Spleen (tissue), 13 donors: Measurements from ENCODE around the gene SLC22A4. TPM values are rescaled to one million over a fixed set of nuclear protein-coding genes. Genes with fewer than 3 reads are reported as not detected.
A peak's percentile ranks its signal among the peaks of the same experiment; 100 is the strongest.

Experiments used
- DNase-seq: peaks from one replicate; pipeline ENCODE4 v3.0.0-alpha.2; 2020
- H3K27ac ChIP-seq, 8 donors: fragments of 200-600 bp; sonication (generic) in 7 of 8; 1 replicate in 4 of 8; 2 replicates in 4 of 8; pipeline versions ENCODE4 v1.5.0 to v1.8.0; 2016 to 2021; ENCODE audit warnings: inconsistent platforms in 4 of 8, mild to moderate bottlenecking in 4 of 8, moderate library complexity in 1 of 8
- H3K27me3 ChIP-seq, 7 donors: fragments of 200-600 bp; sonication (generic) in 6 of 7; replicated peaks in 1 of 7; 1 replicate in 4 of 7; 2 replicates in 3 of 7; pipeline versions ENCODE4 v1.5.0 to v1.8.0; 2016 to 2021; ENCODE audit warnings: inconsistent platforms in 3 of 7, mild to moderate bottlenecking in 1 of 7
- H3K36me3 ChIP-seq, 6 donors: fragments of 200-600 bp; sonication (generic) in 5 of 6; 1 replicate in 4 of 6; 2 replicates in 2 of 6; pipeline versions ENCODE4 v1.5.0 to v1.8.0; 2016 to 2021; ENCODE audit warnings: inconsistent platforms in 2 of 6
- H3K4me1 ChIP-seq, 6 donors: fragments of 200-600 bp; sonication (generic) in 5 of 6; 1 replicate in 3 of 6; 2 replicates in 3 of 6; pipeline versions ENCODE4 v1.5.0 to v1.8.0; 2016 to 2021; ENCODE audit warnings: inconsistent platforms in 3 of 6
- H3K4me3 ChIP-seq, 8 donors: fragments of 200-600 bp; sonication (generic) in 7 of 8; 1 replicate in 4 of 8; 2 replicates in 4 of 8; pipeline versions ENCODE4 v1.5.0 to v1.8.0; 2016 to 2021; ENCODE audit warnings: inconsistent platforms in 4 of 8, mild to moderate bottlenecking in 4 of 8, moderate library complexity in 2 of 8
- H3K9me3 ChIP-seq, 8 donors: fragments of 200-600 bp; sonication (generic) in 7 of 8; 1 replicate in 4 of 8; 2 replicates in 4 of 8; pipeline versions ENCODE4 v1.5.0 to v1.8.0; 2016 to 2021; ENCODE audit warnings: inconsistent platforms in 4 of 8
- CTCF ChIP-seq, 11 experiments: fragments of 200-600 bp in 7 of 11; fragments of 450-650 bp in 4 of 11; sonication (generic) in 4 of 11; IDR thresholded peaks in 8 of 11; conservative IDR thresholded peaks in 3 of 11; 1 replicate in 7 of 11; 2 replicates in 4 of 11; pipeline versions ENCODE4 v1.4.0 to v1.8.0; 2016 to 2021; ENCODE audit warnings: antibody characterized with exemption in 11 of 11, inconsistent platforms in 4 of 11, mild to moderate bottlenecking in 1 of 11
- POLR2A ChIP-seq, 3 donors: fragments of 450-650 bp; IDR thresholded peaks; one replicate each; pipeline ENCODE4 v1.5.1; 2017; ENCODE audit warnings: antibody characterized with exemption in 3 of 3, mild to moderate bottlenecking in 1 of 3
- POLR2AphosphoS5 ChIP-seq, 3 donors: sonication (generic); formaldehyde crosslinking; IDR thresholded peaks; one replicate each; pipeline ENCODE4 v1.5.1; 2017; ENCODE audit warnings: antibody characterized with exemption in 3 of 3
- WGBS, 5 donors: extraction: QIAGEN DNeasy Blood & Tissue Kit in 3 of 5; methylation state at CpG; one replicate each; pipeline versions ENCODE4 v1.1.5 to v1.1.7; 2013 to 2018; 5-methylcytosine and 5-hydroxymethylcytosine counted together
- intact Hi-C: fragments of 100-400 bp; cut with DNase I; formaldehyde crosslinking; loops from one replicate; pipeline ENCODE4 v1.15.0; 2023; ENCODE audit warnings: low total_unique reads
- long read RNA-seq, 2 donors: transcript quantifications; one replicate each; lab custom pipeline, GENCODE V29; 2026
- polyA plus RNA-seq, 3 donors: library from polyadenylated mRNA; stranded (reverse); fragments of 200-250 nt; gene quantifications; one replicate each; pipeline ENCODE4 v1.2.1, GENCODE V29; 2013
- total RNA-seq, 7 donors: library from RNA; depleted of rRNA in 3 of 7; stranded (reverse); fragments of >200 nt in 3 of 7; fragmentation: NEBNext Ultra II Directional in 4 of 7; extraction: Animal tissue kit (Norgen Biotek cat#: 25700) in 4 of 7; gene quantifications; one replicate each; pipeline versions ENCODE4 v1.1.0 to v1.2.1, GENCODE V29; 2016 to 2021
- donor health status: healthy with polysubstance abuse.
- donor health status: DM: no; HTN: no; CAD: no; lungs with moderate emphysema.
- donor health status: DM: no; HTN: no; CAD: no.
- donor health status: Bipolar disorder and iron deficiency.
- donor health status: healthy.
- donor health status: DM: no; HTN: no; CAD: no.
- donor health status: DM: yes; HTN: yes; CAD: no.

SLC22A4 gene
- total RNA-seq (10 to 100 TPM in 4 of 7 donors, 1 to 10 TPM in 3; 6.3 to 25.1 (median 11.5) TPM), polyA plus RNA-seq (1 to 10 TPM in 2 of 3 donors, under 1 TPM in 1; 0.47 to 2.3 (median 1.7) TPM)
- long read RNA-seq, donor 1, partial matches to known transcripts: 7 of 11 reads
- long read RNA-seq, donor 1, other reads (novel, unspliced or antisense): 0 of 11 reads
- long read RNA-seq, donor 2, partial matches to known transcripts: 0 of 2 reads
- long read RNA-seq, donor 2, other reads (novel, unspliced or antisense): 0 of 2 reads

GRCh38 chr5:132293992-132294727, at the start of gene SLC22A4:
SLC22A4 (plus strand) TSS chr5:132294394; CDS start chr5:132294617, 223 bp downstream.
- Histone ChIP-seq H3K36me3 (no peaks in the 10 kb centered on the region), H3K27me3 (peaks cover 0 to 37% (median 5%) of the 10 kb centered on the region in 7 donors), H3K4me1 (peaks cover 8 to 73% (median 31%) of the 10 kb centered on the region in 6 donors), H3K4me3 (peak within 1 kb of the TSS; percentile 59 to 77 (median 64)), H3K9me3 (no peaks in the 10 kb centered on the region), H3K27ac (peak within 1 kb of the TSS; percentile 80 to 98 (median 95))
- peak in 1 of 3 donors; percentile 66 for TF ChIP-seq POLR2A (IDR thresholded peaks at IDR 0.05)
- peak in 1 of 11 experiments; percentile 14 for TF ChIP-seq CTCF (IDR thresholded peaks at IDR 0.05 in 8 of 11, conservative IDR thresholded peaks at IDR 0.05 in 3 of 11)
- TF ChIP-seq POLR2AphosphoS5 (IDR thresholded peaks at IDR 0.05): peak; percentile 76 to 87 (median 87)
- peak; percentile 95 for DNase-seq
- WGBS, 5 donors: 0 to 1% (median 1%) methylated on average over 21 to 63 of the region's 63 CpGs
- intact Hi-C loops: no loop called here

- Histone ChIP-seq H3K4me1 (no peaks in the 10 kb centered on the region), H3K9me3 (peaks cover 0 to 66% (median 53%) of the 10 kb centered on the region in 8 donors), H3K36me3 (no peaks in the 10 kb centered on the region), H3K4me3 (no peak overlapping the region), H3K27me3 (no peaks in the 10 kb centered on the region), H3K27ac (no peak overlapping the region)
- intact Hi-C loops: no loop called here
- no peak for TF ChIP-seq POLR2AphosphoS5 (IDR thresholded peaks at IDR 0.05)
- no peak for TF ChIP-seq CTCF (IDR thresholded peaks at IDR 0.05 in 8 of 11, conservative IDR thresholded peaks at IDR 0.05 in 3 of 11)
- 57 to 65% (median 60%) methylated on average over 1 of the region's 1 CpG for WGBS, 5 donors
- DNase-seq: no peak
These were observed 48.6 kb upstream of the SLC22A4 start for GRCh38 chr5:132245593-132245992.

- no peak for DNase-seq
- Histone ChIP-seq H3K4me1 (no peaks in the 10 kb centered on the region), H3K27ac (no peak overlapping the region), H3K9me3 (peaks cover 0 to 55% (median 45%) of the 10 kb centered on the region in 8 donors), H3K4me3 (no peak overlapping the region), H3K36me3 (no peaks in the 10 kb centered on the region), H3K27me3 (no peaks in the 10 kb centered on the region)
- intact Hi-C loops: no loop called here
- no peak for TF ChIP-seq POLR2AphosphoS5 (IDR thresholded peaks at IDR 0.05)
These were observed 47.4 kb upstream of the SLC22A4 start for GRCh38 chr5:132246806-132247205.

- Histone ChIP-seq H3K4me3 (no peak overlapping the region), H3K4me1 (no peaks in the 10 kb centered on the region), H3K27ac (no peak overlapping the region), H3K36me3 (no peaks in the 10 kb centered on the region), H3K27me3 (no peaks in the 10 kb centered on the region), H3K9me3 (peaks cover 0 to 27% (median 20%) of the 10 kb centered on the region in 8 donors)
- TF ChIP-seq POLR2A (IDR thresholded peaks at IDR 0.05) (no peak), CTCF (IDR thresholded peaks at IDR 0.05 in 8 of 11, conservative IDR thresholded peaks at IDR 0.05 in 3 of 11) (no peak), POLR2AphosphoS5 (IDR thresholded peaks at IDR 0.05) (no peak)
- 75 to 100% (median 95%) methylated on average over 2 of the region's 2 CpGs for WGBS, 5 donors
- peak; percentile 5 for DNase-seq
- intact Hi-C loops: no loop called here
These were observed 43.6 kb upstream of the SLC22A4 start for GRCh38 chr5:132250547-132250946.
